DND-41 (cell line): ENCODE measurements around the gene PXK.
A peak's percentile ranks its signal among the peaks of the same experiment; 100 is the strongest.

Source experiments
- EZH2 ChIP-seq: IDR thresholded peaks from 3 replicates; pipeline ENCODE4 v1.6.1; 2012; ENCODE audit warnings: borderline replicate concordance, low read depth, mild to moderate bottlenecking, moderate library complexity, low read length, inconsistent platforms; ENCODE audit not compliant: severe bottlenecking
- TF ChIP-seq, protein P1 (sequence below): IDR thresholded peaks from 2 replicates; pipeline ENCODE4 v1.5.1; 2012; ENCODE audit warnings: borderline replicate concordance, low read length, moderate library complexity, mild to moderate bottlenecking; ENCODE audit not compliant: poor library complexity, severe bottlenecking; ENCODE audit errors: extremely low read depth

DNA sequence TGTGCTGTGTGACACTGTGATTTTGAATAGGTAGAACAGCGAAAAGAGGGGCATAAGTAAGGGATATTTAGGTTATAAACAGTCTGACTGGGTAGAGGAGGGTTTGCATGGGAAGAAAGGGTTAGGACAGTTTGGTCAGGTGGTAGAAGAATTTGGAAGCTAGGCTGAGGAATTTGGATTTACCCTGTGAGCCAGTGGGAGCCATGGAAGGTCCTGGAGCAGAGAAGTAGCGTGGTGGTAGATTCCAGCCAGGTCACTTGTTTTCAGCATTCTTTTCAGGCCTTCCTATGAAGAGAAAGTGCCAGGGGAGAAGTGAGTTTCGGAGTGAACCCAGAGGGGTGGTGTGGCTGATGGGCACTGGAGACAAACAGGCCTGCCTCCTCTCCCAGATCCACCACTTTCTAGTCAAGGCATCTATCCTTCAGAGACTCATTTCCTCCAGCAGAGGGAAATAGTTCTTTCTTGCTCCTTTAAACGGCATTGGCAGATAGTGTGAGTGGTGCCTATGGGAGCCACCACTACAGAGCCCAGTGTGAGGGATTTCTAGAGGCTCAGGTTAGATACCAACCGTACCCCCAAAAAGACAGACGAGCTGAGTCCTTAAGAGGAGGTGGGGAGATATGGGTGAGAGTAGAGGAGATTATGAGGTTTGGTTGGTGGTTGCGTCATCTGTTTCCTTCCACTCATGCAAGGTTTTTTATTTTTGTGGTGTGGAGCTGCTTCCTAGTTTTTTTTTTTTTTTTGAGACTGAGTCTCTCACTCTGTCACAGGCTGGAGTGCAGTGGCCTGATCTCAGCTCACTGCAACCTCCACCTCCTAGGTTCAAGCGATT, 21.2 kb downstream of the PXK start:
- TF ChIP-seq, protein P1, sequence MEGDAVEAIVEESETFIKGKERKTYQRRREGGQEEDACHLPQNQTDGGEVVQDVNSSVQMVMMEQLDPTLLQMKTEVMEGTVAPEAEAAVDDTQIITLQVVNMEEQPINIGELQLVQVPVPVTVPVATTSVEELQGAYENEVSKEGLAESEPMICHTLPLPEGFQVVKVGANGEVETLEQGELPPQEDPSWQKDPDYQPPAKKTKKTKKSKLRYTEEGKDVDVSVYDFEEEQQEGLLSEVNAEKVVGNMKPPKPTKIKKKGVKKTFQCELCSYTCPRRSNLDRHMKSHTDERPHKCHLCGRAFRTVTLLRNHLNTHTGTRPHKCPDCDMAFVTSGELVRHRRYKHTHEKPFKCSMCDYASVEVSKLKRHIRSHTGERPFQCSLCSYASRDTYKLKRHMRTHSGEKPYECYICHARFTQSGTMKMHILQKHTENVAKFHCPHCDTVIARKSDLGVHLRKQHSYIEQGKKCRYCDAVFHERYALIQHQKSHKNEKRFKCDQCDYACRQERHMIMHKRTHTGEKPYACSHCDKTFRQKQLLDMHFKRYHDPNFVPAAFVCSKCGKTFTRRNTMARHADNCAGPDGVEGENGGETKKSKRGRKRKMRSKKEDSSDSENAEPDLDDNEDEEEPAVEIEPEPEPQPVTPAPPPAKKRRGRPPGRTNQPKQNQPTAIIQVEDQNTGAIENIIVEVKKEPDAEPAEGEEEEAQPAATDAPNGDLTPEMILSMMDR: peak; percentile 53
- no peak for TF ChIP-seq EZH2
